ENCODE measurements around the gene VAV3.

DNA sequence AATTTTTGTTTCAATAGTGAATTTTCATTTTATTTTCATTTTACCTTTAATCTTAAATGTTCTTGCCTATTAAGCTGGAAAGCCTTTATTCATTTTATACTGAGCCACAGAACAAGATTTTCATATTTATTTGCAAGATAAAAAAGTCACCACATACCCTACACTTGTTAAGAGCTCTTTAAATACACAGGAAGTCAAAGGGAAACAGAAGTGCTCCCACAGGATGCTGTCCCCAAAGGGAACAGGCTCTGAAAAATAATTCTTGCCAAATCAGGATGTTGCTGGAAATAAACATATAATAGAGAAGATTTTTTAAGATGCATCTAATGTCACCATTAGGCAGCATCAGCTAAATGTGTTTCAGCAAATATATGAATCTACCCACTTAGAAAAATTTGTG is 113.6 kb downstream of the VAV3 start:
- TF ChIP-seq CTCF (IDR thresholded peaks at IDR 0.05): no peak
- TF ChIP-seq POLR2A (IDR thresholded peaks at IDR 0.05): no peak
